B cell (primary cell): ENCODE results near the gene DNAH11. TPM values are rescaled to one million over a fixed set of nuclear protein-coding genes. Genes with fewer than 3 reads are reported as not detected.
A peak's percentile ranks its signal among the peaks of the same experiment; 100 is the strongest.
"Not testable (repeated sequence)": the region's sequence is repeated elsewhere in the genome, so short reads cannot be mapped to it uniquely, and the experiment has no call there.

Experiments
- ATAC-seq: fragments of 200-7000 bp; cut with Tn5 transposase; one replicate; pipeline ENCODE4 v1.10.0; 2021; ENCODE audit warnings: low read depth, mild to moderate bottlenecking, moderate number of reproducible peaks, moderate library complexity
- CTCF ChIA-PET: fragments of 350-600 bp; sonication (Branson Sonifier 250); formaldehyde crosslinking; loops from one replicate; lab custom pipeline; 2021; ENCODE audit warnings: antibody characterized with exemption, inconsistent platforms; lab: Charles Lee
- POLR2A ChIA-PET: fragments of 350-600 bp; sonication (Branson Sonifier 250); formaldehyde crosslinking; loops from one replicate; lab custom pipeline; 2021; ENCODE audit warnings: antibody characterized with exemption; lab: Charles Lee
- DNase-seq: peaks from one replicate; pipeline ENCODE4 v3.0.0; 2013
- H2AFZ ChIP-seq: 2 replicates; pipeline ENCODE4 v1.6.1; 2012; ENCODE audit warnings: mild to moderate bottlenecking, low read depth, low read length; ENCODE audit not compliant: insufficient read depth, poor library complexity, severe bottlenecking
- H3K27ac ChIP-seq, 2 donors: 1 replicate in 1 of 2; 2 replicates in 1 of 2; pipeline ENCODE4 v1.5.1; 2012 to 2013; ENCODE audit warnings: low read length in 2 of 2, mild to moderate bottlenecking in 2 of 2, moderate library complexity in 1 of 2
- H3K27me3 ChIP-seq, 4 experiments: fragments of 200-600 bp in 1 of 4; sonication (generic) in 1 of 4; replicated peaks in 1 of 4; 1 replicate in 2 of 4; 2 replicates in 2 of 4; pipeline versions ENCODE4 v1.6.1 to v1.7.0; 2013 to 2016; ENCODE audit warnings: low read length in 3 of 4, mild to moderate bottlenecking in 2 of 4, mixed read lengths in 1 of 4, moderate library complexity in 1 of 4; ENCODE audit not compliant: insufficient read depth in 4 of 4, control insufficient read depth in 3 of 4; ENCODE audit errors: control extremely low read depth in 1 of 4
- H3K36me3 ChIP-seq, 2 experiments: replicated peaks in 1 of 2; 1 replicate in 1 of 2; 2 replicates in 1 of 2; pipeline versions ENCODE4 v1.6.1 to v1.7.1; 2013; ENCODE audit warnings: low read length in 1 of 2; ENCODE audit not compliant: insufficient read depth in 2 of 2, control insufficient read depth in 1 of 2; ENCODE audit errors: control extremely low read depth in 1 of 2, extremely low read depth in 1 of 2
- H3K4me1 ChIP-seq, 2 donors: fragments of 200-600 bp in 1 of 2; sonication (generic) in 1 of 2; 1 replicate in 1 of 2; 2 replicates in 1 of 2; pipeline versions ENCODE4 v1.5.1 to v1.6.1; 2013 to 2017; ENCODE audit warnings: low read length in 2 of 2; ENCODE audit not compliant: control insufficient read depth in 2 of 2, insufficient read depth in 2 of 2
- H3K4me2 ChIP-seq: replicated peaks from 2 replicates; pipeline ENCODE3; 2012; ENCODE audit warnings: mild to moderate bottlenecking, low read depth, low read length; ENCODE audit not compliant: poor library complexity, severe bottlenecking
- H3K4me3 ChIP-seq, 5 experiments: fragments of 200-600 bp in 1 of 5; sonication (generic) in 1 of 5; 1 replicate in 3 of 5; 2 replicates in 2 of 5; pipeline versions ENCODE4 v1.5.1 to v1.7.0; 2011 to 2016; ENCODE audit warnings: low read length in 4 of 5, mild to moderate bottlenecking in 4 of 5, low read depth in 2 of 5, control low read depth in 1 of 5, moderate library complexity in 1 of 5; ENCODE audit not compliant: insufficient read depth in 1 of 5; ENCODE audit errors: control extremely low read depth in 1 of 5, extremely low read depth in 1 of 5
- H3K79me2 ChIP-seq: fragments of 200-600 bp; sonication (generic); one replicate; pipeline ENCODE4 v1.6.0; 2016; ENCODE audit warnings: low read length; ENCODE audit not compliant: control insufficient read depth, insufficient read depth
- H3K9ac ChIP-seq: fragments of 200-600 bp; sonication (generic); 2 replicates; pipeline ENCODE4 v1.6.1; 2017; ENCODE audit warnings: mild to moderate bottlenecking, low read length, moderate library complexity
- H3K9me3 ChIP-seq, 3 donors: one replicate each; pipeline versions ENCODE4 v1.6.1 to v1.7.1; 2013; ENCODE audit warnings: low read length in 2 of 3; ENCODE audit not compliant: control insufficient read depth in 2 of 3, insufficient read depth in 1 of 3; ENCODE audit errors: control extremely low read depth in 1 of 3
- H4K20me1 ChIP-seq: 2 replicates; pipeline ENCODE4 v1.6.0; 2012; ENCODE audit warnings: mild to moderate bottlenecking, low read length; ENCODE audit not compliant: insufficient read depth, control insufficient read depth, poor library complexity, severe bottlenecking
- H3K27ac Mint-ChIP-seq: one replicate; pipeline ENCODE4 v1.8.0; 2021; ENCODE audit warnings: mixed read lengths
- H3K27me3 Mint-ChIP-seq: one replicate; pipeline ENCODE4 v1.8.0; 2021; ENCODE audit warnings: mixed read lengths
- H3K4me1 Mint-ChIP-seq: one replicate; pipeline ENCODE4 v1.8.0; 2021; ENCODE audit warnings: mixed read lengths
- H3K4me3 Mint-ChIP-seq: one replicate; pipeline ENCODE4 v1.8.0; 2021; ENCODE audit warnings: mixed read lengths
- H3K9me3 Mint-ChIP-seq: one replicate; pipeline ENCODE4 v1.8.0; 2022; ENCODE audit warnings: mixed read lengths; ENCODE audit not compliant: insufficient read depth
- CTCF ChIP-seq: fragments of 200-600 bp; IDR thresholded peaks from one replicate; pipeline ENCODE4 v1.8.0; 2022; ENCODE audit warnings: antibody characterized with exemption, mild to moderate bottlenecking
- EZH2 ChIP-seq: IDR thresholded peaks from 2 replicates; pipeline ENCODE4 v1.6.1; 2012; ENCODE audit warnings: borderline replicate concordance, low read depth, mild to moderate bottlenecking, moderate library complexity, low read length; ENCODE audit not compliant: insufficient read depth, poor library complexity, severe bottlenecking
- WGBS: methylation state at CpG from one replicate; pipeline ENCODE4 v1.1.5; 2013; ENCODE audit warnings: missing lambda C conversion rate; ENCODE audit not compliant: insufficient coverage; 5-methylcytosine and 5-hydroxymethylcytosine counted together
- intact Hi-C: fragments of 100-400 bp; cut with micrococcal nuclease; formaldehyde crosslinking; loops from one replicate; pipeline ENCODE4 v1.10.0; 2022
- polyA plus RNA-seq: library from polyadenylated mRNA; depleted of rRNA; stranded (reverse); fragments of >200 nt; gene quantifications from 2 replicates; pipeline ENCODE4 v1.2.3, GENCODE V29; 2012
- total RNA-seq, 2 donors: library from RNA; stranded (reverse); fragments of 120-200 nt in 1 of 2; gene quantifications; 1 replicate in 1 of 2; 2 replicates in 1 of 2; pipeline versions ENCODE4 v1.2.3 to v1.2.4, GENCODE V29; 2013 to 2022

Gene DNAH11
- total and polyA plus RNA-seq, 2 donors (not counting 1 experiment from before 2014, with no cell fraction given), result not detected

GRCh38 chr7:21927693-21928092 is 384.9 kb downstream of the DNAH11 start:
- Histone ChIP-seq H3K9ac (no peak overlapping the region), H3K4me3 (no peak overlapping the region), H4K20me1 (peaks cover 47% of the 10 kb centered on the region), H3K36me3 (peaks cover 0 to 12% of the 10 kb centered on the region in 2 experiments), H3K27me3 (no peaks in the 10 kb centered on the region), H2AFZ (no peak overlapping the region), H3K4me2 (no peak overlapping the region), H3K4me1 (peaks cover 2 to 17% of the 10 kb centered on the region in 2 donors), H3K27ac (no peak overlapping the region), H3K79me2 (peaks cover 99% of the 10 kb centered on the region), H3K9me3 (peaks cover 2 to 7% (median 2%) of the 10 kb centered on the region in 3 donors)
- peak overlapping the region; percentile 50 for H3K27ac Mint-ChIP-seq
- H3K4me1 Mint-ChIP-seq, result peaks cover 84% of the 10 kb centered on the region
- TF ChIP-seq CTCF (no peak), EZH2 (no peak)
- intact Hi-C loops, result no loop called here
- no peak for ATAC-seq
- 94% methylated on average over 6 of the region's 6 CpGs for WGBS
- H3K9me3 Mint-ChIP-seq, result peaks cover 14% of the 10 kb centered on the region
- ChIA-PET POLR2A (no interaction called here), CTCF (interaction anchor here (1.7 kb wide), 1 partner anchor 13 kb away, joined by 4 read pairs; no protein-coding TSS in a partner anchor)
- no peak for DNase-seq
- no peaks in the 10 kb centered on the region for H3K27me3 Mint-ChIP-seq
- no peak overlapping the region for H3K4me3 Mint-ChIP-seq

- H3K9me3 ChIP-seq, H3K27me3 ChIP-seq, H3K4me2 ChIP-seq, H2AFZ ChIP-seq, H3K4me3 ChIP-seq, DNase-seq, CTCF ChIA-PET, H3K9ac ChIP-seq, POLR2A ChIA-PET, H3K27ac Mint-ChIP-seq, H3K4me3 Mint-ChIP-seq, ATAC-seq, H3K27me3 Mint-ChIP-seq, intact Hi-C loops: not testable (repeated sequence)
- Histone ChIP-seq H3K36me3 (peaks cover 6 to 14% of the 10 kb centered on the region in 2 experiments), H4K20me1 (peaks cover 15% of the 10 kb centered on the region), H3K4me1 (peaks cover 9 to 48% of the 10 kb centered on the region in 2 donors), H3K27ac (peak overlapping the region in 1 of 2 donors; percentile 86), H3K79me2 (peaks cover 99% of the 10 kb centered on the region)
- WGBS, result no CpG with 5 or more reads among the region's 3 CpGs
- Mint-ChIP-seq H3K9me3 (peaks cover 16% of the 10 kb centered on the region), H3K4me1 (peaks cover 85% of the 10 kb centered on the region)
These were observed 390.5 kb downstream of the DNAH11 start for GRCh38 chr7:21933293-21933692.
